ENCODE results near the gene PTHLH. TPM values are rescaled to one million over a fixed set of nuclear protein-coding genes. Genes with fewer than 3 reads are reported as not detected.

PTHLH gene
- polyA plus RNA-seq, 1 of the 3 experiments (the other 2 are of a cell fraction): 29.0 TPM

GRCh38 chr12:27969624-27970400, 2.7 kb downstream of the PTHLH start (continued):
- no peak for TF ChIP-seq TEAD4 (IDR thresholded peaks at IDR 0.05; ENCODE audit: borderline replicate concordance, insufficient read depth)

DNA sequence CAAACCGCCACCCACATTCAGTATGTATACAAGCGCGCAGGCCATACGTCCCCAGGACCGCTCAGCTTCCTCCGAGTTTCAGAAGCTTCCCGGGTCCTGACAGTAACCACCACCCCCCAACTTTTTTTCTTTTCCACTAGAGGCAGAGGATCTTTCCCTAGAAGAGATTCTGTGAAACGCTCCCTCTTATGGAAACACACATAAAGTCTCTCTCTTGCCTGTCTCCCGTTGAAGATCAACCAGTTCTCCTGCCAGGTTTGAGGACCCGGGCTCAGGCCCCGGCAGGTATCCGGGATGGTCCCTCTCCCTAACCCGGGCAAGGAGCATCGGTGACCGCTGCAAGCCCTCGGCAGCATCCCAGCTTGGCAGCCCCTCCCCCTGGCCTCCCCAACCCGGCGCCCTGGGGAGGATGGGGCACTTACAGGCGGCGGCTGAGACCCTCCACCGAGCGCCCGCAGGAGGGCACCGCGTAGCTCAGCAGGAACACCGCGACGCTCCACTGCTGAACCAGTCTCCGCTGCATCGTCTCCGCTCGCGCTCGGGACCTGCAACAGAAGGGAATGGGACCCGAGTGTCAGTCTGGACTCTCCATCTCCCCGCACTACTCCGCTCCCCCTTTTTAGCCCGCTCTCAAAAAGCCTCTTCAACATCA, 3.4 kb downstream of the PTHLH start:
- Histone ChIP-seq H4K20me1 (ENCODE audit: insufficient read depth) (no peaks in the 10 kb centered on the region), H3K9ac (peak overlapping the region; percentile 91)
- POLR2A ChIA-PET: no interaction called here
- TF ChIP-seq RXRA (IDR thresholded peaks at IDR 0.05; ENCODE audit: borderline replicate concordance, low read depth) (no peak), REST (IDR thresholded peaks at IDR 0.05; ENCODE audit: low read depth, low read length) (no peak), NRF1 (IDR thresholded peaks at IDR 0.05; ENCODE audit: low read depth, low read length) (no peak), POLR2AphosphoS5 (IDR thresholded peaks at IDR 0.05; ENCODE audit: low read depth, low read length) (no peak), TEAD4 (IDR thresholded peaks at IDR 0.05; ENCODE audit: borderline replicate concordance, insufficient read depth) (no peak), TCF12 (IDR thresholded peaks at IDR 0.05) (no peak), JUND (IDR thresholded peaks at IDR 0.05) (no peak), YY1 (IDR thresholded peaks at IDR 0.05; ENCODE audit: low read depth) (no peak), EZH2phosphoT487 (IDR thresholded peaks at IDR 0.05; ENCODE audit: borderline replicate concordance, low read depth) (no peak), FOXM1 (IDR thresholded peaks at IDR 0.05; ENCODE audit: low read depth) (no peak), PBX3 (IDR thresholded peaks at IDR 0.05) (no peak), CHD2 (IDR thresholded peaks at IDR 0.05; ENCODE audit: low read length, partially characterized antibody) (no peak), RAD21 (IDR thresholded peaks at IDR 0.05; ENCODE audit: low read length) (peak; percentile 24; the same call in 1 of the 2 replicates), SMC3 (IDR thresholded peaks at IDR 0.05; ENCODE audit: low read depth, low read length) (no peak), ELF1 (IDR thresholded peaks at IDR 0.05) (no peak), GABPA (IDR thresholded peaks at IDR 0.05; ENCODE audit: low read depth) (no peak), NFIC (IDR thresholded peaks at IDR 0.05; ENCODE audit: borderline replicate concordance) (0 out of 2 replicates have a peak, but pooled peaks have one; percentile 9), ZBTB33 (IDR thresholded peaks at IDR 0.05; ENCODE audit: borderline replicate concordance, low read depth) (no peak)
- TF ChIP-seq, protein P1, sequence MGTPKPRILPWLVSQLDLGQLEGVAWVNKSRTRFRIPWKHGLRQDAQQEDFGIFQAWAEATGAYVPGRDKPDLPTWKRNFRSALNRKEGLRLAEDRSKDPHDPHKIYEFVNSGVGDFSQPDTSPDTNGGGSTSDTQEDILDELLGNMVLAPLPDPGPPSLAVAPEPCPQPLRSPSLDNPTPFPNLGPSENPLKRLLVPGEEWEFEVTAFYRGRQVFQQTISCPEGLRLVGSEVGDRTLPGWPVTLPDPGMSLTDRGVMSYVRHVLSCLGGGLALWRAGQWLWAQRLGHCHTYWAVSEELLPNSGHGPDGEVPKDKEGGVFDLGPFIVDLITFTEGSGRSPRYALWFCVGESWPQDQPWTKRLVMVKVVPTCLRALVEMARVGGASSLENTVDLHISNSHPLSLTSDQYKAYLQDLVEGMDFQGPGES (IDR thresholded peaks at IDR 0.05; ENCODE audit: low read depth, low read length): no peak
- TF ChIP-seq, protein P2, sequence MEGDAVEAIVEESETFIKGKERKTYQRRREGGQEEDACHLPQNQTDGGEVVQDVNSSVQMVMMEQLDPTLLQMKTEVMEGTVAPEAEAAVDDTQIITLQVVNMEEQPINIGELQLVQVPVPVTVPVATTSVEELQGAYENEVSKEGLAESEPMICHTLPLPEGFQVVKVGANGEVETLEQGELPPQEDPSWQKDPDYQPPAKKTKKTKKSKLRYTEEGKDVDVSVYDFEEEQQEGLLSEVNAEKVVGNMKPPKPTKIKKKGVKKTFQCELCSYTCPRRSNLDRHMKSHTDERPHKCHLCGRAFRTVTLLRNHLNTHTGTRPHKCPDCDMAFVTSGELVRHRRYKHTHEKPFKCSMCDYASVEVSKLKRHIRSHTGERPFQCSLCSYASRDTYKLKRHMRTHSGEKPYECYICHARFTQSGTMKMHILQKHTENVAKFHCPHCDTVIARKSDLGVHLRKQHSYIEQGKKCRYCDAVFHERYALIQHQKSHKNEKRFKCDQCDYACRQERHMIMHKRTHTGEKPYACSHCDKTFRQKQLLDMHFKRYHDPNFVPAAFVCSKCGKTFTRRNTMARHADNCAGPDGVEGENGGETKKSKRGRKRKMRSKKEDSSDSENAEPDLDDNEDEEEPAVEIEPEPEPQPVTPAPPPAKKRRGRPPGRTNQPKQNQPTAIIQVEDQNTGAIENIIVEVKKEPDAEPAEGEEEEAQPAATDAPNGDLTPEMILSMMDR (IDR thresholded peaks at IDR 0.05): peak; percentile 42; the same call in 1 of the 2 replicates

More for the DNA sequence above, 3.4 kb downstream of the PTHLH start:
- Histone ChIP-seq H3K4me3 (ENCODE audit: low read depth in 2 of 2, low read length in 1 of 2) (peak overlapping the region; percentile 57 to 77), H3K4me2 (peak overlapping the region; percentile 86), H3K36me3 (replicated peaks in 1 of 2; ENCODE audit: control insufficient read depth in 1 of 2, insufficient read depth in 2 of 2, low read length in 1 of 2) (no peaks in the 10 kb centered on the region), H3K79me2 (ENCODE audit: insufficient read depth) (peaks cover 26% of the 10 kb centered on the region), H3K4me1 (ENCODE audit: control insufficient read depth in 1 of 2, insufficient read depth in 2 of 2, low read depth in 1 of 2, low read length in 1 of 2) (peaks cover 8 to 30% of the 10 kb centered on the region in 2 experiments; a peak in 3 of 4 replicates), H3K27ac (ENCODE audit: low read depth in 2 of 2, low read length in 1 of 2) (peak overlapping the region in 1 of 2 experiments; percentile 98; a peak in 2 of 4 replicates), H3F3A (replicated peaks; ENCODE audit: insufficient read depth) (peaks cover 66% of the 10 kb centered on the region), H3K27me3 (ENCODE audit: insufficient read depth) (no peaks in the 10 kb centered on the region), H3K9me2 (no peaks in the 10 kb centered on the region), H2AFZ (ENCODE audit: low read depth) (peak overlapping the region; percentile 75), H3K9me3 (no peaks in the 10 kb centered on the region)
- WGBS (ENCODE audit: low lambda C conversion rate): 3% methylated on average over 29 of the region's 38 CpGs
- CTCF ChIA-PET: interaction anchor here (0.8 to 2.0 kb wide), 8 partner anchors 13 to 294 kb away, joined by 3 to 11 read pairs (median 4); no protein-coding TSS in a partner anchor
- peak; percentile 76 for DNase-seq

Data from SK-N-SH (cell line).